ENCODE results near the gene PNMA6E.

PNMA6E gene

DNA sequence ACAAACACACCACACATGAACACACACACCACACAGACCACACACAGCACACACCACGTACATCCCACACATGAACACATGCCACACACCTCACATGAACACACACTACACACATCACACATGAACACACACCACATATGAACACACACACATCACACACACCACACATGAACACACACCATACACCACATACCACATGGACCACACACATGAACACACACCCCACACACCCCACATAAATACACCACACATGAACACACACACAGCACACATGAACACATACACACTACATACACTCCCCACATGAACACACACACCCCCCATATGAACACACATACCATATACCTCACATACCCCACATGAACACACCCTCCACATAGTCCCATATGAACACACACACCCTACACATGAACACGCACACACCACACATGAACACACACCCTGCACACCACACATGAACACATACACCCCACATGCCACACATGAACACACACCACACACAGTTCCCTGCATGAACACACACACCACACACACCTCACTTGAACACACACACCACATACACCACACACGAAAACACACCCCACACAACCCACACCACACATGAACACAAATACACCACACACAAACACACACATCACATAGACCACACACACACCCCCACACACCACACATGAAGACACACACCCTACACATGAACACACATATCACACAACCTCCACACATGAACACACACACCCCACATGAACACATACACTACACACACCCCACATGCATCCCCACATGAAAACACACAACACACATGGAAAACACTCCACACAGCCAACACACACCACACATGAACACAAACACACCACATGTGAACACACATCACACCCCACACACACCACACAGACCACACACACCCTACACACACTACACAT, 18.3 kb downstream of the PNMA6E start:
- no peak for DNase-seq

DNA sequence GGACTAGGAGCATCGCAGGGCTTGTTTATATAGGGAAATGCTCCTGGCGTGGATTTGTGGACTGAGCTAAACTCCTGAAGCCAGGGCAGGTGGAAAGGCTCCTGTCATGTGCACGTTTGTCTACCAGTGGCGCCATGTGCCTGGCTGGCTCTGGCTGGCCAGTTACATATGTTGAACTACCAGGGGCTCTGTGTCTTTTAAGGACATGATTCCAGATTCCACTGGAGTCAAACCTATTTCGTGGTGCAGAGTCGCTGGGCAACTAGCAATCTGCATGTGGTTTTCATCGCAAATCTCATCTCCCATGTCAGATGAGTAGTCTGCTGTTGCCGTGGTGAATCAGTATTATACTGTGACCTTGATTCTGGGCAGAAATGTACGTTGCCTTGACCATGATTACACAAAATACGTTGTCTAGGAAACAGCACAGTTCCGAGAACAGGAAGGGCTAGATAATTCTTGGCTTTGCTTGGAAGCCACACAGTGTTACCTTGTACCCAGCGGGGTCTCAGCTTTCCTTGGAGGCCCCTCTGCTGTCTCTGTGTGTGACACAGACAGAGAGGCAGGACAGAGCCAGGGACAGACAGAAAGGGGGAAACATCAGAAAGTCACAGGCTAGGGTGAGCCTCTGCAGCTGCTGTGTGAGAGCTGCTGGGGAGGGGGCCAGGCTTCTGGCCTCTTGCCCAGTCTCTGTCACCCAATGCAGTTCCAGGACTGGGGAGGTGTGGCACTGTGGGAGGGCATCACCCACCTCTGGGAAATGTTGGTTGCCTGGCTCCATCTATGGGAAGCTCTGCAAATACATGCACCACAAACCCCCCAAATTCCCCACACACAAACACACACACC, 19.2 kb downstream of the PNMA6E start:
- peak; percentile 3 to 39 for DNase-seq

DNA sequence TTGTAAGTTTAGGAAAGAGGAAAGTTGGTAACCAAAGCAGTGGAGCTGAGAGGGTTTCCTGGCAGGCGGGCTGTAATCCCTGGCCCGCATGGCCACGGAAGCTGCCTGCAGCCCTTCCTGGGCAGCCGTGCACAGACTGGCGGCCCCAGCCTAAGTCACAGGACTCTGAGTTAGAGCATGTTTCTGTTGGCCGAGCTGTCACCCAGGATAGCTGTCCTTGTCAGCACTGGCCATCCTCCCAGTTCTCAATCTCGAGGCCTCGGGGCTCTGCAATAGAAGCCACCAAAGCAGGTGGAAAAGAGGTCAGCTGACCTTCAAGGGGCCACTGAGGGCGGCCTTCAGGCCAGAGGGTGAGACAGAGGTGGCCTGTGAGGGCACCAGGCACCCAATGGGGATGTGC, 20.5 kb downstream of the PNMA6E start:
- DNase-seq: no peak

DNA sequence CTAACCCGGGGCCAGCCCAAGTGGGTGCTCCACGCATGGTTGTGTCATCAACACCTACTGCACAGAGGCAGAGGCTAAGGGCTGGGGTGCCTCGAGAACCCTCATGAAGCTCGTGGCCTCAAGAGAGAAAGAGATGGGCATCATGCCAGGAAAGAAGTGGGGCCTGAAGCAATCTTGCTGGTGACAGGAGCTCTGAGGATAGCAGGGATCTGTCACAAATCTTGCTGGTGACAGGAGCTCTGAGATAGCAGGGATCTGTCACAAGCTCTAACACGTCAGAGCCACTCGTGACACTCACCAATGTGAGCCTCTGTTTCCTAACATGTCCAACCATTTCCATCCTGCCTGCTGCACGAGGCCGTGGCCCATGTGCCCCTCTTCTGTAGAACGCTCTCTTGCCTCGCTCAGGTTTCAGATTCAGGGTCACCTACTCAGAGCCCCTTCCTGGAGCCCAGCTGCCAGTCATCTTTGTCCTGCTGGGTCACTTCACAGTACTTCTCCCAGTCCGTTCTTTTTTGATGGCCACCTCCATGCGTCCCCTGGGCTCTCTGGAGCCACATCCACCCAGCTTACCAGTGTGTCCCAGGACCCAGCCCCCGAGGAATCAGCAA, 21.1 kb downstream of the PNMA6E start:
- no peak for DNase-seq

DNA sequence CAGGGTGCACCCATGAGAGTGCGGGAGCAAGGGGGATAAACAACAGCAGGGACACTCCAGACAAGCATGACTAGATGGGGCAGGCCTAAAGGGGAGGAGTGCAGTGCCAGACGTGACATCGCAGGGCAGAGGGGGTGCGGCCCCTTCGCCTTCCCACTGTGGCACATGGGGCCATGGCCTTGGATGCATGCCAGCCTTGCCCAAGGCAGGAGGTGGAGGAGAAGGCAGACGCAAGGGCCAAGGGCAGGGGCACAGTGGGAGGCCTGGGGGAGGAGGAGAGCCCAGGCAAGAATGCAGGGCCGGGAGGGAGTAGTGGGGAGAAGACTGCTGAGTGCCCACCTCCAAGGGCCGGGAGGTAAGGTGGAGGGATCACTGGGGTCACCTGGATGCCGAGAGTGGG, 21.6 kb downstream of the PNMA6E start:
- DNase-seq: no peak

DNA sequence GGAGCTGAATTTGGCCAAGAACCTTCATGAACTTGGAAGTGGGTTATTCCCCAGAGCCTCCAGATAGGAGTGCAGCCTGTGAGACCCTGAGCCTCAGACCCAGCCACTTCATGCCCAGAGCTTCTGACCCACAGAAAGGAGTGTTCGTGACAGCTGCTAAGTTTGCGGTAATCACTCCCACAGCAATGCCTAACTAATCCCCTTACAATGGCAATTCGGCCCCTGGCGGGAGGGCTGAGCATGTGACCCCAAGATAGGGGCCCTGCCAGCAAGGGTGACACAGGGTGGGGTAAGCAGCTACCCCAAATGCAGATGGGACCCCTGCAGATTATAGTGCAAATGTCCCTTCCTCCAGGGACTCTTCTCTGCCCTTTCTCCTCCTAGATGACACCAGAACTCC, 22.5 kb downstream of the PNMA6E start:
- no peak for DNase-seq

DNA sequence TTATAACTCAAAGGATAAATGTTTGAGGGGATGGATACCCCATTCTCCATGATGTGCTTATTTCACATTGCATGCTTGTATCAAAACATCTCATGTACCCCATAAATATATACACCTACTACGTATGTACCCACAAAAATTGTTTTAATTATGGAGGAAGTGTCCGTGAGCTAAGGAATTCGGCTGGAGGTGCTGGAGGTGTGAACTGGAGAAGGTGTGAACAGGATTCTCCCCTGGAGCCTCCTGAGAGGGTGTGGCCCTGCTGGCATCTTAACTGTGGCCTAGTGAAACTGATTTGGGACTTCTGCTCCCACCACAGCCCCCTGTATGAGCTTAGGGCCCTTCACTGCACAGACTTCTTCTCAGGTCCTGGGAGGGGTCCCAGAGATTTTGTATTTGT, 23.4 kb downstream of the PNMA6E start:
- no peak for DNase-seq

DNA sequence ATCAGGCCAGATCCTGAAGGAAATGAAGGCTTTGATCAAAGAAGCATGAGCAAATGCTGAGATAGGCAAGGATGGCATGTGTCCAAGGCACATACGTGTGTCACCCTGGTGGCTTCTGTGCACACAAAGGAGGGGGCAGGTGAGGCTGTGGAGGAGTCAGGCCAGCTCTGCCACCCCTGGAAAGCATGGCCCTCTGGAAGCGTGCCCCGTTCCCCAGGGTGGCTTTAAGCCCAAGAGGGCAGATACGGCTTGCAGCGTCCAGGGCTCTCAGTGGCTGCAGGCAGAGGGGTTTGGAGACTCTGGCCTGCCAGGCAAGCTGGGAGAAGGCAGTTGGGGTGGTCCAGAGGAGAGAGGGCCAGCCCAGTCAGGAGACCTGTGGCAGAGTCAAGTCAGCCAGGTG, 25.6 kb downstream of the PNMA6E start:
- no peak for DNase-seq

DNA sequence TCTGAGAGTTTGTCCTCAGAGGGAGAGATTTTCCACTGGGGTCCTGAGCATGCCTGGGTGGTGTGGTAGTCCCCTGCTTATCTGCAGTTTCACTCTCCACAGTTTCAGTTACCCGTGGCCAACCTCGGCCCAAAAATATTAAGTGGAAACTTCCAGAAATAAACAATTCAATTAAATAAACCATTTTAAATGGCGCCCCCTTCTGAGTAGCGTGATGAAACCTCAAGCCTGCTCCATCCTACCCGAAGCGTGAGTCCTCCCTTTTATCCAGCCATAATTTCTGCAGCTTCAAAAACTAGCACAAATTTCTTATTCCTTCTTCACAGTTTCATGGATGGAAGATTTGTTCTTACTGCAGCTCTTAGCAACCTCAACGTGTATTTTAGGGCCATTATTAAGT, 26.7 kb downstream of the PNMA6E start:
- DNase-seq: no peak

DNA sequence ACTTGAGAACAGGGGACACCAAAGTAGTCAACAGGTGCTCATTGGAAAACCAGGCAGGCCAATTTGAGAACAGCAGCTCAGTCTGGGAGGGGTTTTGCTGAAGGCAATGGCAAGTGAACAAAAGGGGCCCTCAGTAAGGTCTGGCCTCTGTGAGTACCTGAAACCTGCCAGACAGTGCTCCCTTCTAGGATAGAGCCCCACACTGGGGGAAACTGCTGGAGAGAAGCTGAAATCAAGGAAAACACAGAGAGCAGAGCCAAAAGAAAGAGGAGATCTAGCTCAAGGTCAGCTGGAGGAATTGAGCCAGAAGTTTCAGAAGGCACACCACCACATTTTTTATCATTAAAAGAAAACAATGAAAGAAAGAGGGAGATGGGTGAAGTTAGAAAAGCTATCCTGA, 28.2 kb downstream of the PNMA6E start:
- no peak for DNase-seq

DNA sequence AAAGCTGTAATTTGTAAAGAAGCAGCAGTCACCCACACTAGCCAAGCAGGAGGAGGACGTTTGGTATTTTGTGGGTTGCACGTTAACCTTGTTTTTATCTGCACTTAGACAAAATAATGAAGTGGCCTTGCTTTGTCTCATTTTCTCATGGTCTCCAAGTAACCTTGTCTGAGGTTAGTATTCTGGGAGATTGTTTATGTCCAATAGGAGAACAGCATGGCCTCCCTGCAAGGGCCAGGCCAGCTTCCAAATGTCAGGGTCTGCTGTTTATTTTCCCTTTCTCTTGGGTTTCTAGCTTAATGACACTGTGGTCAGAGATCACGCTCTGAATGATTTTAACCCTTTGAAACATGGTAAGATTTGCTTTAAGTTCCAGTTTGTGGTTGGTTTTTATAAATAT, 29.9 kb downstream of the PNMA6E start:
- no peak for DNase-seq

DNA sequence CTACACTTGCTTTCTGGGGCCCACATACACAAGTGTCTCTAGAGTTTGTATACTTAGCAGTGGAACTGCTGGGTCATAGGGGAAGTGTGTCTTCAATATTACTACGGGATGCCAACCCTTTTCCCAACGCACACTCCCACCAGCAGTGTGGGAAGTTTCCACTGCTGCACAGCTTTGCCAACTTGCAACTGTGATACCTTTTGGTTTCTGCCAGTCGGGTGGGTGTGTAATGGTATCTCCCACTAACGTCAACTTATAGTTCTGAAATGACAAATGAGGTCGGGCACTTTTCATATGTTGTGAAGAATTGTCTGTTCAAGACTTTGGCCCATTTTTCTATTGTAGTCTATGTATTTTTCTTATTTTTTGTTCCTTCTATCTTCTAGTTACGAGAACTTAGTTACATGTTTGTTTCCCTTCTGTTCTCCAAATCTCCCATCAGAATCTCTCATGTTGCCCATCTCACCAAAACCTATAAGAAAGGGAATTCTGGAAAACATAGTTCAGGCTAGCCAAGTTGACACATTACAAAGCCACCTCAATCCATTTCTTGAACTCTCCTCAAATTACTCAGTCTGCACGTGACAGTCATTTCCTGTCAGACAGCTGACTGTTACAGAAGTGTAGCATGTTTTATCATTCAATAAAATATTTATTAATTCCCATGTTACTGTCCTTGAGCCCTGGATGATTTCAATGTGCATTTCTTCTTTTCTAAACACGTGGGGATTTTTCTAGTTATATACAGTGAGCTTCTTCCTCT, 30.7 kb downstream of the PNMA6E start:
- no peak for DNase-seq

DNA sequence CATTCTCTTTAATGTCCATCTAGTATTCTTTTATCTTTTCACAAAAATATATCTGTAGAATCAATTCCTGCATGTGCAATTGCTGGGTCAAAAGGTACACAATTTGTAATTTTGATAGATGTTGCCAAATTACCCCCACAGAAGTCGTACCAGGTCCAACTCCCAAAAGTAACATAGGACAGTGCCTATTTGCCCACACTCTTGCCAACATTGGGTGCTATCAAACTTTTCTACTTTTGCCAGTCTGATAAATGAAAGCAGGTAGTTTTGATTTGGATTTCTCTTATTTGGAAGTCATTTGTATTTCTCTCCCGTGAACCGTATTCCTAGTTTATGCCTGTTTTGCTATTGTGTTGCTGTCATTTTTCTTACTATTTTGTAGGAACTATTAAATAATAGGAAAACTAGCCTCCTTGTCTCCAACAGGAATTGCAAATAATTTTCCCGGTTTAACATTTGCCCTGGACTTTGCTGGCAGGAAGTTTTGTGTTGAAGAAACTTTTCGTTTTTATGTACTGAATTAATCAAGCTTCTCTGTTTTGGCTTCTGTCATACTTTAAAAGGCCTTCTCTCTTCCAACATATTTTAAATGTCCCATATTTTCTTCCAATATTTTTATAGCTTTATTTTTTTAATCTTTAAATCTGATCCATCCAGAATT, 34.1 kb downstream of the PNMA6E start:
- DNase-seq: no peak

DNA sequence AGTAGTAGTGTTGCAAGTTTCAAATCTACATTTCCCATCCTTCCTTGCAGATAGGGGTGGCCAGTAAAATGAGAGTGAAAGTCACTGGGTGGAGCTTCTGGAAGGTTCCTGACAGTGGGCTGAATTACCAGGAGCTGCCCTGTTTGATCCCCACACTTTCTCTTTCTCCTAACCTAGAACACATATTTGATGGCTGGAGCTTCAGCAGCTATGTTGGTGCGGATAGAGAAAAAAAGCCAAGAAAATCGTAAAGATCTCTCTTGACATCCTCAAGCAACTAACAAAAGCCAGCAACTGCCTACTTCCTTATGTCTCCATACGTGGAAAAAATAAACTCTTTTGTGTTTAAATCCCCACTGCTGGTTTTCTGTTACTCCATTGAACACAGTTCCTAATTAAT, 35.0 kb downstream of the PNMA6E start:
- no peak for DNase-seq

DNA sequence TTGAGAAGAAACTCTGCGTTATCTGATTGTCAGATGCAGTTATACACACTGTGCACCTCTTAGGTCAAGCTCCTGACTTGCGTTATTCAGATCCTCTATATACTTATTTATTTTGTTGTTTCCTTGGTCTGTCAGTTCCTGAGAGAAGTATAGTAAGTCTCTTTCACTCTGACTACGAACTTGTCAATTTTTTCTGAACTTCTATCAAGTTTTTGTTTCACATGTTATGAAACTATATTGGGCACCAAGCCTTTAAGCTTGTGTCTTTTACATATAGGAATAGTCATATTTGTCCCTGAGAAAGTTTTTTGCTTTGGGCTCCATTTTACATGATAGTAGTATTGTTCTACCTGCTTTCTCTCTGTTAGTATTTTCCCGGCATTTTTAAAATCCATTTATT, 35.5 kb downstream of the PNMA6E start:
- no peak for DNase-seq

DNA sequence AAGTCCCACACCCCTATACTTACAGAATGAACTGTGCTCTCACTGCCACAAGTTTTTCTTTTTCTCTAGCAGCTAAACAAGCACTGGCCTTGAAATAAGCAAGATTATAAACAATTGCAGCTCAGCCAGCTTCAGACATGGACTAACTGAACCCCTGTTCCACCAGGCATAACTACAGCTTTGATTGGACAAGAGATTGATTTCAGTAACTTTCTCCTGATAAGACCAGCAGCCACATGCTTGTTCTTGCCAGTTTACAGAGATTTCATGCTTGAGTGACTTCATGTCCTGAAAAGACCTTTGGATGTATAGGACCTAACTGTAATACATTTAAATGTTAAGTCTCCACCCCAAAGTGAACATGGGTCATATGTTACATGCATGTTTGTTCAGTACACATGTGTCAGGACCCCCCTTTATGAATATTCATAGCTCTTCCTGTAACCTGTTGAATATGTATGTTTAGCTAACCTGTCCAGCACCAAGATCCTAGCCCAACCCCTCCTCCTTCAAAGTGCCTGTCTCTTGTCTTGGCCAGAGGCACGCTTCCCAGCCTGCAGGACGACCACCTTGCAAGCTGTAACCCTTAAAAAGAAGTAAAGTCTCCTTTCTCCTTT, 39.3 kb downstream of the PNMA6E start:
- no peak for DNase-seq

DNA sequence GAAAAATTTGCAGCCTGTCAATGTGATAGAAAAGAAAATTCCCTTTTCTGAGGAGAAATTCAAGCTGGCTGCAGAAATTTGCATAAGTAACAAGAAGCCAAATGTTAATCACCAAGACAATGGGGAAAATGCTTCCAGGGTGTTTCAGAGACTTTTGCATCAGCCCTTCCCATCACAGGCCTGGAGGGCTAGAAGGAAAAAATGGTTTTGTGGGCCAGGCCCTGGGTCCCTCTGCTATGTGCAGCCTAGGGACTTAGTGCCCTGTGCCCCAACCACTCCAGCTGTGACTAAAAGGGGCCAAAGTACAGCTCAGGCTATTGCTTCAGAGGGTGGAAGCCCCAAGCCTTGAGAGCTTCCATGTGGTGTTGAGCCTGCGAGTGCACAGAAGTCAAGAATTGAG, 43.3 kb downstream of the PNMA6E start:
- DNase-seq: no peak

DNA sequence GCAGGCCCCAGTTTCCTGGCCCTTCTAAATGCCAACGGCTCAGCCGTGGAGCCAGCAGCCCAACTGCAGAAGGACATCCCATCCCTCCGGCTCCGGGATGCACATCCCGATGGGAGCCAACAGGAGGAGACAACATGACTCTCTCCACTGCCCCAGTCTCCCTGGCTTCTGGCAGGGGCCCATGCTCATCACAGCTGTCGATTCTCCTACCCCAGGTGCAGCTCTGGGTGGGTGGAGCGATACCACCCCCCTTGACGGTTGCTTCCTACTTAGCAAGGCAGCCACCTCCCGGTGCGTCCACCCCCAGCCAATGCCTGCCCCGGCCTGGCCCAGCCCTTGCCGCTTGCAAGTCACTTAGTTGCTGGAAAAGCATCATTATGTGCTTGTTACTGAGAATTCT, 47.7 kb downstream of the PNMA6E start:
- no peak for DNase-seq

DNA sequence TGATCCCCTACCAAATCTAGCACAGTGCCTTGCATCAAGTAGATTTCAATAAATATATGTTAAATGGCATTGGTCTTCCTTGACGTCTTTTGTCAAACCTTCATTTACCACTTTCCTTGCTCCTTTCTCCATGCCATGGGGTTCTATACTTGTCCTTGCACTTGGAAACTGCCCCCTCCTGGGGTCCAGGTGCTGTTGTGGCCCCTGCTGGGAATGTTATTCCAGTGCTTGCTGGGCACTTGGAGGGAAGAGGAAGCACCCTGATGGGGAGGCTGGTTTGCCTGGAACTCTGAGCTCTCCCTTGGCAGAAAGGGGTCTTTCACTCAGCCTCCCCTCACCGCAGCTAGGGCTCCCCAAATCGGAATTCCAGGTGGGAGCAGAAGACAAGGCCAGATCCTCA, 48.3 kb downstream of the PNMA6E start:
- DNase-seq: no peak

DNA sequence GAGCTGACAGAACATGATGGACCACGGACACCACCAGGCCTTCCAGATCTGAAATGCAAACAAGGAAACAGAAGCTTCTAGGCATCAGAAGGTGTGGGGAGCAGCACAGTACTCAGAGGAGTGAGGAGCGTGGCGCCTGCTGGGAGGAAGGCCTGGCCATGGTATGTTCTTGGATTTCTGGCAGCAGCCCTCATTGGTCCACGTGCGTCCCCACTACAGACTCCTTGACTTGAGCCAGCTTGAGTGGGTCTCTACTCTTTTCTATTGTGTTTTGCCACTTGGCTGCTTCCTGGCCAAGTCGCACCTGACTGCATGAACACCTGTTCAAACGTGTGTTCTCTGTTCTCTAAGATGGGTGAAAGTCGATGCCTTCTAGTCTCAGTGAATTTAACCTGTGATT, 49.2 kb downstream of the PNMA6E start:
- DNase-seq: no peak

DNA sequence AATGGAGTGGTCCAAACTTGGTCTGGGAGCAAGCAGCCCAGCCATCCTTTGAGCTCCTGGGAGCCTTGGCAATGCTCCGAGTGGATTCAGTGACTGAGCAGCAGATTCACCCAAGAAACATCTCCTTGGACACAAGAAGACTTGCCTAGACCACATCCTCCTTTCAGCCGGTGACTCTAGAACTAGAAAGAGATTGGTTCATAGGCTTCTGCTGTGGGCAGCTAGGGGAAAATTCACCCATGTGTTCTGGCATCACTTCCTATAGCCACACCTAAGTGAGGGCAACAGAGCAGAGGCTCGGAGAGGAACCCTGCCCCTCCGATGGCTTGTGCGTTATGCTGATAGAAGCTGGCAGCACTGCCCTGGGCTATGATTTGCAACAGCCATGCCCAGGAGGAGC, 51.2 kb downstream of the PNMA6E start:
- no peak for DNase-seq

DNA sequence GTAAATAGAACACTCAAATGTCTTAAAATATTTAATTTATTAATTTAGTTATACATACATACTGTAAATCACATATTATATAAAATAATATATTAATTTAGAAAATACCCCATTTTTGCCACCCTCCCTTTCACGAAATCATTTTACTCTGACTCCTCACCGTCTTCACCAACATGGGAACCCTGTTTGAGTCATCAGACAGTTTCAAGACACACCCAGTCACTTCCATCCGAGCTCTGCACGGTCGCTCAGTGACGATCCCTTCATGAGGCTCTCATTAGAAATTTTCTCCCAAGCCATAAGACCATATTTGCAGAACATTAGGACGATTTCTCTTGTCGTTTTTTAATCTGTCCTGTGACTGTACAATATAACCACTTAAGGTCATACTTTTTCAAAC, 52.7 kb downstream of the PNMA6E start:
- DNase-seq: no peak
